ENCODE data around the gene PTPRZ1. TPM values are rescaled to one million over a fixed set of nuclear protein-coding genes. Genes with fewer than 3 reads are reported as not detected.

PTPRZ1 gene
- total and polyA plus RNA-seq, 2 of the 4 experiments (the other 2 are of a cell fraction), result not detected

- no peaks in the 10 kb centered on the region for H3K27me3 ChIP-seq (ENCODE audit: control insufficient read depth, insufficient read depth, low read length)
- H3K27ac ChIP-seq (ENCODE audit: insufficient read depth, low read length), result no peak overlapping the region
- H3K9me1 ChIP-seq (ENCODE audit: insufficient read depth, low read length), result no peaks in the 10 kb centered on the region
- TF ChIP-seq ELK1 (IDR thresholded peaks at IDR 0.05; ENCODE audit: borderline replicate concordance, low read depth, low read length), result no peak
- no peak for TF ChIP-seq USF2 (IDR thresholded peaks at IDR 0.05; ENCODE audit: low read depth, low read length)
- no peak for TF ChIP-seq MAFK (IDR thresholded peaks at IDR 0.05; ENCODE audit: low read depth, low read length)
- no peak for TF ChIP-seq FOS (IDR thresholded peaks at IDR 0.05; ENCODE audit: low read depth, low read length)
- no peak for TF ChIP-seq SMC3 (IDR thresholded peaks at IDR 0.05; ENCODE audit: low read depth, low read length)
- TF ChIP-seq MAZ (IDR thresholded peaks at IDR 0.05; ENCODE audit: borderline replicate concordance, low read depth, low read length), result no peak
- no peak for TF ChIP-seq RFX5 (IDR thresholded peaks at IDR 0.05; ENCODE audit: low read depth, low read length)
- no peak for TF ChIP-seq POLR2A (IDR thresholded peaks at IDR 0.05; ENCODE audit: low read depth, low read length)
- TF ChIP-seq CHD1 (IDR thresholded peaks at IDR 0.05; ENCODE audit: low read depth, low read length), result no peak
- no peak for TF ChIP-seq NFE2L2 (IDR thresholded peaks at IDR 0.05; ENCODE audit: low read depth, low read length)
- no peak for TF ChIP-seq BHLHE40 (IDR thresholded peaks at IDR 0.05; ENCODE audit: low read depth, low read length)
- TF ChIP-seq RAD21 (IDR thresholded peaks at IDR 0.05; ENCODE audit: low read length), result no peak
- no peak overlapping the region for H3K14ac ChIP-seq (replicated peaks; ENCODE audit: low read depth, low read length)
- intact Hi-C loops (cut with micrococcal nuclease) (no loop called here), dilution Hi-C loops (cut with HindIII; ENCODE audit: low sequenced_read_pairs, unreplicated experiment) (no loop called here), in situ Hi-C loops (cut with MboI; ENCODE audit: low sequenced_read_pairs) (no loop called here)
- H2BK5ac ChIP-seq (ENCODE audit: low read depth, low read length, poor library complexity, severe bottlenecking), result no peak overlapping the region
- H3K79me1 ChIP-seq (ENCODE audit: low read depth in 1 of 2, low read length in 2 of 2), result no peaks in the 10 kb centered on the region
- H3K4me3 ChIP-seq (ENCODE audit: insufficient read depth, low read depth, low read length), result no peak overlapping the region
- no peak overlapping the region for H2AK5ac ChIP-seq (ENCODE audit: low read depth, low read length)
- no peak overlapping the region for H4K8ac ChIP-seq (ENCODE audit: low read depth in 2 of 2, low read length in 2 of 2)
- 29% methylated on average over 1 of the region's 2 CpGs; no CpG with 5 or more reads in 1 of the 2 experiments for WGBS, 2 experiments (ENCODE audit: extremely low coverage in 2 of 2, insufficient read length in 1 of 2)
- DNase-seq (no peak), ATAC-seq (ENCODE audit: low read depth) (no peak)
- no peak overlapping the region for H3K9ac ChIP-seq (ENCODE audit: low read depth, low read length)
- H3K36me3 ChIP-seq (ENCODE audit: control insufficient read depth, insufficient read depth, low read length), result no peaks in the 10 kb centered on the region
- ChIA-PET CTCF (no interaction called here), POLR2A (ENCODE audit: unreplicated experiment) (no interaction called here)
- H3K4me1 ChIP-seq (ENCODE audit: control insufficient read depth, insufficient read depth, low read length), result no peaks in the 10 kb centered on the region
- BruUV-seq (replicated peaks), result no TSS peak
- no peak overlapping the region for H3K4ac ChIP-seq (ENCODE audit: low read depth, low read length)
- no peaks in the 10 kb centered on the region for H4K20me1 ChIP-seq (ENCODE audit: insufficient read depth, low read length)
- no peak overlapping the region for H2BK120ac ChIP-seq (ENCODE audit: low read depth, low read length)
- H2BK15ac ChIP-seq (ENCODE audit: low read depth, low read length), result no peak overlapping the region
- H2BK20ac ChIP-seq (ENCODE audit: low read depth, low read length), result no peak overlapping the region
- no peak overlapping the region for H3K23ac ChIP-seq (ENCODE audit: low read depth, low read length)
- no peak overlapping the region for H3K4me2 ChIP-seq (ENCODE audit: low read depth, low read length)
- H4K91ac ChIP-seq (ENCODE audit: insufficient read depth, low read depth, low read length), result no peak overlapping the region
- no peak overlapping the region for H3K56ac ChIP-seq (ENCODE audit: extremely low read depth, insufficient read depth, low read length)
- H2AFZ ChIP-seq (replicated peaks; ENCODE audit: low read length, poor library complexity), result no peak overlapping the region
- no peaks in the 10 kb centered on the region for H3K9me3 ChIP-seq (ENCODE audit: control insufficient read depth, insufficient read depth, low read length)
- H2AK9ac ChIP-seq (replicated peaks; ENCODE audit: low read depth, low read length, poor library complexity), result no peak overlapping the region
- no peak overlapping the region for H3K18ac ChIP-seq (ENCODE audit: low read depth, low read length)
- no peak overlapping the region for H4K5ac ChIP-seq (ENCODE audit: low read depth, low read length)
Measured at GRCh38 chr7:121904120-121904519, 31.2 kb downstream of the PTPRZ1 start.
